H1 (cell line): ENCODE measurements around the gene KRTAP3-1.

ENCODE experiments used
- CBX5 ChIP-seq: fragments of 300-800, 300-1000 bp; sonication (generic); IDR thresholded peaks from 2 replicates; pipeline ENCODE4 v1.7.1; 2016; ENCODE audit warnings: antibody characterized with exemption, low read length, low read depth
- CTCF ChIP-seq, 3 experiments: IDR thresholded peaks; 1 replicate in 2 of 3; 2 replicates in 1 of 3; pipeline versions ENCODE4 v1.5.1 to v1.6.1; 2011; ENCODE audit warnings: low read length in 3 of 3, mild to moderate bottlenecking in 3 of 3, inconsistent platforms in 2 of 3, low read depth in 1 of 3, moderate library complexity in 1 of 3; ENCODE audit not compliant: insufficient read depth in 1 of 3; ENCODE audit errors: control extremely low read depth in 1 of 3

GRCh38 chr17:41048441-41048840, 39.5 kb upstream of the KRTAP3-1 start:
- TF ChIP-seq CTCF (IDR thresholded peaks at IDR 0.05; ENCODE audit: control extremely low read depth in 1 of 3, insufficient read depth in 1 of 3, low read depth in 1 of 3, low read length in 3 of 3) (no peak), CBX5 (no peak)
